Fibroblast of the aortic adventitia (primary cell): Measurements from ENCODE around the gene P2RX5. TPM values are rescaled to one million over a fixed set of nuclear protein-coding genes. Genes with fewer than 3 reads are reported as not detected.

Experiments
- DNase-seq: peaks from one replicate; pipeline ENCODE4 v3.0.0-alpha.2; 2010; ENCODE audit warnings: low read depth
- H3K4me3 ChIP-seq: 2 replicates; pipeline ENCODE4 v1.5.1; 2011; ENCODE audit warnings: low read depth, mild to moderate bottlenecking, control low read depth, low read length, moderate library complexity
- CTCF ChIP-seq: IDR thresholded peaks from 2 replicates; pipeline ENCODE4 v1.5.1; 2011; ENCODE audit warnings: mild to moderate bottlenecking, low read length, control low read depth, inconsistent platforms; ENCODE audit not compliant: insufficient read depth
- total RNA-seq: library from RNA; depleted of rRNA; stranded (reverse); fragments of >200 nt; gene quantifications from 2 replicates; pipeline ENCODE4 v1.2.3, GENCODE V29; 2012; ENCODE audit warnings: low replicate concordance

P2RX5 gene
- total RNA-seq, 1 donor = 0.27 TPM

- no peak for DNase-seq
- H3K4me3 ChIP-seq = no peak overlapping the region
- TF ChIP-seq CTCF = no peak
Measured at GRCh38 chr17:3675886-3676285, 20.1 kb downstream of the P2RX5 start.

DNA sequence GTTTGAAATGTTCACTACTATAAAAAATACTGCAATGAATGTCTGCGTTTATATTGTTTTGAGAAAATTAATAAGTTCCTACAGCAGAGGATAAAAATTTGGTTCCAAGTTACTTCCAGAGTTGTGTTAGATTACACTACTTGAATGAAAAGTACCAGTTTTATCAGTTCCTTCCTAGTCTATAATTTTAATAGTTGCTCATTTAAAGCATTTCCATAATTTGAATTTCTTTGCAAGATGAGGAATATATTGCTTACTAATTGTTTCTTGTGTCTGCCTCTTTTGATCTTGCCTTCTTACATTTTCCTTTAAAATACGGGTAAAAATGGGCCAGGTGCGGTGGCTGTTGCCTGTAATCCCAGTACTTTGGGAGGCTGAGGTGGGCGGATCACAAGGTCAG lies 23.4 kb downstream of the P2RX5 start:
- DNase-seq = no peak
- no peak for TF ChIP-seq CTCF
- no peak overlapping the region for H3K4me3 ChIP-seq

- peak overlapping the region; percentile 94 for H3K4me3 ChIP-seq
- no peak for DNase-seq
- TF ChIP-seq CTCF = no peak
Measured at GRCh38 chr17:3669548-3669947, 26.4 kb downstream of the P2RX5 start.

- H3K4me3 ChIP-seq = peak overlapping the region; percentile 94
- no peak for TF ChIP-seq CTCF
- no peak for DNase-seq
Measured at GRCh38 chr17:3669085-3669347, 26.9 kb downstream of the P2RX5 start.

GRCh38 chr17:3668279-3669084 lies 27.5 kb downstream of the P2RX5 start, which contains the start of the genes EMC6 and TAX1BP3:
EMC6 (plus strand) TSS chr17:3668812; CDS start chr17:3669147, 335 bp downstream.
TAX1BP3 (minus strand) TSS chr17:3668578; CDS start chr17:3668526, 52 bp downstream.
- peak; percentile 98 for DNase-seq
- TF ChIP-seq CTCF = no peak
- peak within 1 kb of the TSS; percentile 94 for H3K4me3 ChIP-seq

DNA sequence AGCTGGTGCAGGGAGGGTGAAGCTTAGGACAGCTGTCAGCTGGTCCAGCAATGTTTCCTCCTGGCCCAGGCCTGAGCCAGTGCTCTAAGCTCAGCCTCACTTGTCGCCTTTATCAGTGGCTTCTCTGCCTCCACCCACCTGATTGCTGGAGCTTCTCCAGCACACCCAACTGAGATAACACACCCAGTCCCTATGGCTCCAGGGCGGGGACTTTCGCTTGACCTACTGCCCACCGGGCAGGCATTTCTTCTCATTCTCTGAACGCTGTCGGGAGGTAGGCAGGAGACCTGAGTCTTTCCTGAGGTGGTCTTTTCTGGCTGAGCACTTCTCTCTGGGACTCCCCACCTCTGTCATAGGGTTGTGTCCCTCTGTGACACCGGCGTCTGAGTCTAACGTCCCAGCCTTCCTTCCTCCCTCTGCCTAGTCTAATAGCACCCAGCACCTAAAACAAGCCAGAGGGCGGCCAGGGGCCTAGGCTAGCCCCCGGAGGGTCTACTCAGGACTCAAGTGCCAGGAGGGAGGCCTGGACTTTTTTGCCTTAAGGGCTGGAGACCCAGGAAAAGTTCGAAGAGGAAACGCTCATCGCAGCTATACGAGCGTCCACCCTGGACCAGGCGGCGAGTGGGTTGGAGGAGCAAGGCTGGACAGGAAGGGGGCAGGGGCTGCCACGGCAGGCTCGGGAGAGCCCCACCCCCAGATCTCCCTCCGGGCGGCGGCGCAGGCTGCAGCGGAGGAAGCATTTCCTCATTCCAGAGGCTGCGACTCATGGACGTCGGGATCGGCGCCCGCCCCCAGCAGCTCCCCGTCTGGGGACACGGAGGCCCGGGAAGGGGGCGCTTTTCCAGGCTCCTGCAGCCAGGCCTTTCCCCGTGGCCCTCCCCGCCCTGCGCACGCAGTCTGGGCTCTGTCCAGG lies 28.3 kb downstream of the P2RX5 start:
- peak overlapping the region; percentile 88 for H3K4me3 ChIP-seq
- peak; percentile 92 for DNase-seq
- no peak for TF ChIP-seq CTCF
